HCT116 (cell line): Measurements from ENCODE around the gene CORO2B.

Experiments
- EGR1 ChIP-seq: IDR thresholded peaks from 2 replicates; pipeline ENCODE4 v1.6.1; 2012; ENCODE audit warnings: low read depth
- EZH2phosphoT487 ChIP-seq: fragments of 200-600 bp; IDR thresholded peaks from 2 replicates; pipeline ENCODE4 v1.6.1; 2018; ENCODE audit warnings: antibody characterized with exemption, borderline replicate concordance
- TF ChIP-seq, protein P1 (sequence below): IDR thresholded peaks from 2 replicates; pipeline ENCODE4 v1.6.1; 2012; ENCODE audit warnings: low read depth
- TF ChIP-seq, protein P2 (sequence below), 3 experiments: fragments of 200-600 bp in 1 of 3; sonication (generic) in 1 of 3; IDR thresholded peaks in 2 of 3; conservative IDR thresholded peaks in 1 of 3; 2 replicates each; pipeline ENCODE4 v1.5.1; 2012 to 2017; ENCODE audit warnings: low read depth in 2 of 3, low read length in 2 of 3, antibody characterized with exemption in 1 of 3, borderline replicate concordance in 1 of 3, control low read depth in 1 of 3, mild to moderate bottlenecking in 1 of 3, mixed read lengths in 1 of 3, mixed run types in 1 of 3, moderate library complexity in 1 of 3; ENCODE audit not compliant: insufficient read depth in 1 of 3

DNA sequence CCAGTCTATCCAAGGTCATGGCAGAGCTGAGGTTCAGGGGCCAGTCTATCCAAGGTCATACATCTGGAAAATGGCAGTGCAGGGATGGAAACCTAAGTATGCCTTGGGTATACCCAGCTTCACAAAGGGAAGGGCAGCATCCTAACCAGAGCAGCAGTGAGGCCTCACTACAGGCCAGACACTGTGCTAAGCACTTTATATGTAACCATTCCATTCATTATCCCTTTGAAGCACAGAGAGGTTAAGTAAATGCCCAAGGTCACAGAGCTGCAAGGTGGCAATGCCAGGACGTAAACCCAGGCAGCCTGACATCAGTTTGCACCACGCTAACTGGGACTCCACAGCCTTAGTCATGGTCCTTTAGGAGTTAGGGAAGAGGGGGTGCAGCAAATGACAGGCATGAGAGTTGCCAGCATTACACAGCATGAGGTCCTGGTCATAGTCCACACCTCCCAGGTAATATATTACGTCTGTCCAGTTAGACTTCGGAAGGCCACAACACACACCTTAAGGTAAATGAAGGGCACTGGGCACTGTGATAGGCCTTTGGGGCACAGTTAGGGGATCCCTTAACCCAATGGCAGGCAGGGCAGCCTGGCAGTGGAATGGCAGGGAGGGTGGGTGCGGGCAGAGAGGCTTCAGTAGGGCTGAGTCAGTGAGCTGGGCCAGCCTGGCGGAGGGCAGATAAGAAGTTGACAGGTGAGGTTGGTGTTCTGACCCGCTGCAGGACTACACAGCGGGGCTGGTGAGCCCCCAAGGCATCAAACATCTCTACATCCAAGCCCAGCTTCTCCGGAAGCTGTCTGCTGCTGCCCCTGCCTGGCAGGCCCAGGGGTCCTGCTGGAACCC lies 21.1 kb upstream of the CORO2B start:
- TF ChIP-seq, protein P1, sequence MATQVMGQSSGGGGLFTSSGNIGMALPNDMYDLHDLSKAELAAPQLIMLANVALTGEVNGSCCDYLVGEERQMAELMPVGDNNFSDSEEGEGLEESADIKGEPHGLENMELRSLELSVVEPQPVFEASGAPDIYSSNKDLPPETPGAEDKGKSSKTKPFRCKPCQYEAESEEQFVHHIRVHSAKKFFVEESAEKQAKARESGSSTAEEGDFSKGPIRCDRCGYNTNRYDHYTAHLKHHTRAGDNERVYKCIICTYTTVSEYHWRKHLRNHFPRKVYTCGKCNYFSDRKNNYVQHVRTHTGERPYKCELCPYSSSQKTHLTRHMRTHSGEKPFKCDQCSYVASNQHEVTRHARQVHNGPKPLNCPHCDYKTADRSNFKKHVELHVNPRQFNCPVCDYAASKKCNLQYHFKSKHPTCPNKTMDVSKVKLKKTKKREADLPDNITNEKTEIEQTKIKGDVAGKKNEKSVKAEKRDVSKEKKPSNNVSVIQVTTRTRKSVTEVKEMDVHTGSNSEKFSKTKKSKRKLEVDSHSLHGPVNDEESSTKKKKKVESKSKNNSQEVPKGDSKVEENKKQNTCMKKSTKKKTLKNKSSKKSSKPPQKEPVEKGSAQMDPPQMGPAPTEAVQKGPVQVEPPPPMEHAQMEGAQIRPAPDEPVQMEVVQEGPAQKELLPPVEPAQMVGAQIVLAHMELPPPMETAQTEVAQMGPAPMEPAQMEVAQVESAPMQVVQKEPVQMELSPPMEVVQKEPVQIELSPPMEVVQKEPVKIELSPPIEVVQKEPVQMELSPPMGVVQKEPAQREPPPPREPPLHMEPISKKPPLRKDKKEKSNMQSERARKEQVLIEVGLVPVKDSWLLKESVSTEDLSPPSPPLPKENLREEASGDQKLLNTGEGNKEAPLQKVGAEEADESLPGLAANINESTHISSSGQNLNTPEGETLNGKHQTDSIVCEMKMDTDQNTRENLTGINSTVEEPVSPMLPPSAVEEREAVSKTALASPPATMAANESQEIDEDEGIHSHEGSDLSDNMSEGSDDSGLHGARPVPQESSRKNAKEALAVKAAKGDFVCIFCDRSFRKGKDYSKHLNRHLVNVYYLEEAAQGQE: no peak
- no peak for TF ChIP-seq EGR1
- no peak for TF ChIP-seq EZH2phosphoT487
- TF ChIP-seq, protein P2, sequence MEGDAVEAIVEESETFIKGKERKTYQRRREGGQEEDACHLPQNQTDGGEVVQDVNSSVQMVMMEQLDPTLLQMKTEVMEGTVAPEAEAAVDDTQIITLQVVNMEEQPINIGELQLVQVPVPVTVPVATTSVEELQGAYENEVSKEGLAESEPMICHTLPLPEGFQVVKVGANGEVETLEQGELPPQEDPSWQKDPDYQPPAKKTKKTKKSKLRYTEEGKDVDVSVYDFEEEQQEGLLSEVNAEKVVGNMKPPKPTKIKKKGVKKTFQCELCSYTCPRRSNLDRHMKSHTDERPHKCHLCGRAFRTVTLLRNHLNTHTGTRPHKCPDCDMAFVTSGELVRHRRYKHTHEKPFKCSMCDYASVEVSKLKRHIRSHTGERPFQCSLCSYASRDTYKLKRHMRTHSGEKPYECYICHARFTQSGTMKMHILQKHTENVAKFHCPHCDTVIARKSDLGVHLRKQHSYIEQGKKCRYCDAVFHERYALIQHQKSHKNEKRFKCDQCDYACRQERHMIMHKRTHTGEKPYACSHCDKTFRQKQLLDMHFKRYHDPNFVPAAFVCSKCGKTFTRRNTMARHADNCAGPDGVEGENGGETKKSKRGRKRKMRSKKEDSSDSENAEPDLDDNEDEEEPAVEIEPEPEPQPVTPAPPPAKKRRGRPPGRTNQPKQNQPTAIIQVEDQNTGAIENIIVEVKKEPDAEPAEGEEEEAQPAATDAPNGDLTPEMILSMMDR (IDR thresholded peaks at IDR 0.05 in 2 of 3, conservative IDR thresholded peaks at IDR 0.05 in 1 of 3; ENCODE audit: borderline replicate concordance in 1 of 3, insufficient read depth in 1 of 3, low read depth in 2 of 3, low read length in 2 of 3): no peak
